GM19463 (cell line): Measurements from ENCODE around the gene ZNF580.

Experiments
- ATAC-seq: cut with Tn5 transposase; IDR thresholded peaks from one replicate; pipeline ENCODE4 v1.9.1; 2021; ENCODE audit warnings: mild to moderate bottlenecking, moderate library complexity; ENCODE audit not compliant: unreplicated experiment

ZNF580 gene

DNA sequence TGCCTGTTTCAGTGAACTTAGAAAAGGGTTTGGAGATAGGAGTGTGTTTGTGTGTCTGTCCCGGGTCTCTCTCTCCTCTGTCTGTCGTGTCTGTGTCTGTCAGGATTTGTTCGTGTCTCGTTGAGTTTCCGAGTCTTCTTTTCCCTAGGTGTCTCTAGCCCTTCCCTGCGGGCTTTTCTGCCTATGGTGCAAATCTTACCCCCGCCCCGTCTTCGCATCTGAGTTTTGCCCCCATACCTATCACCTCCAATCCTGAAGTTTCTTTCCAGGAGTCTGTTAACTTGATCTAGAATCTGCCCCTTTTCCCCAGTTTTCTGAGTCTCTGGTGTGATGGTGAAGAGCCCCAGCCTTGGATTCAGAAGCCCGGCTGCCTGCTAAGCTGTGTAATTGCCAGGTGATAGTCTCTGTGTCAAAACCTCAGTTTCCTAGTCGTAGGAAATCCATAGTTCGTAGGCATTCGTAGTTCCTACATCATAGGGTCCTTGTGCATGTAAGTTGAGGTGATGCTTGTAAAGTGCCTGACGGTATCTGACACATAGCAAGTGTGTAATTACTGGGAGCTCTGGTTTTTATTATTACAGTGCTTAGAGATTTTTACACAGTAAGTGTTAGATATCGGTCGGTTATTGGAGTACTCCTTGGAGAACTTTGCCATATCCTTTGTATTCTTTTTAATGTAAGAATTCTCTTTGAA lies 35.0 kb downstream of the ZNF580 start:
- ATAC-seq = no peak

DNA sequence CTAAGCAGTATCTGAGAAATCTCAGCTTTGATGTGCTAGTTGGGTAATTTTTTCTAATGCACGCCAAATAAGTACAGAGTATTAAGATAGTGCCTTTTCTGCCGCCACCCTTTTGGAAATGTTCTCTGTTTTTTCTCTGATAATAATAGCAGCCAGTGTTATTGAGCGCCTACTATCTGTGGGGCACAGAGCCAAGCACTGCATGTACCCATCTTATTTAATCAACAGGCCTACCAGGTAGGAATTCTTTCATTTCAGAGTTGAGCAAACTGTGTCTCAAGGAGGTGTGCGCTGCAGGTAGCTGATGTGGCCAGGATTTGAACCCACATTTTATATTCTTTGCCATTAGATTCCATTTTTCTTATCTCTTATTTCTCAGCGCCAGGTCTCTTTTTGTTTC lies 35.6 kb downstream of the ZNF580 start:
- no peak for ATAC-seq

- ATAC-seq = no peak
Observed at GRCh38 chr19:55676889-55677505, 36.2 kb downstream of the ZNF580 start.

DNA sequence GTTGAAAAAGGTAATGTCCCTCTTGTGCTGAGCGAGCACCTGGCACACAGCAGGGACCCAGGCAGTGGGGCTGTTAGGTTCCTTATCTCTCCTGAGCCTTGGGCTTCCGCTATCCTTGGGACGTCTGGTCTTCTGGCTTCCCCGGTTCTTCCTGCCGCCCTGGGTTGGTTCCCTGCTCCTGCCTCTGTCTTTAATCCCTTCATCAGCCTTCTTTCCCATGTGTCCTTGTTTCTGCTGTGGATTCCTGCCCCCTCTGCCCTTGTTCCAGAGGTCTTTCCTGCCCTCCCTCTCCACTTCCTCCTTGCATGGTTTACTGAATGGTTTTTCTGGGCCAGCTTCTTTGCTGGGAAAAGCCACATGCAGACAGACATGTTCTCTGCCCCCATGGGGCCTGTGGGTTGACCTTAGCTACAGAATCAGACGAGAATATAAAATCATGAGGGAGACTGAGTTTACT lies 36.8 kb downstream of the ZNF580 start:
- ATAC-seq = no peak

DNA sequence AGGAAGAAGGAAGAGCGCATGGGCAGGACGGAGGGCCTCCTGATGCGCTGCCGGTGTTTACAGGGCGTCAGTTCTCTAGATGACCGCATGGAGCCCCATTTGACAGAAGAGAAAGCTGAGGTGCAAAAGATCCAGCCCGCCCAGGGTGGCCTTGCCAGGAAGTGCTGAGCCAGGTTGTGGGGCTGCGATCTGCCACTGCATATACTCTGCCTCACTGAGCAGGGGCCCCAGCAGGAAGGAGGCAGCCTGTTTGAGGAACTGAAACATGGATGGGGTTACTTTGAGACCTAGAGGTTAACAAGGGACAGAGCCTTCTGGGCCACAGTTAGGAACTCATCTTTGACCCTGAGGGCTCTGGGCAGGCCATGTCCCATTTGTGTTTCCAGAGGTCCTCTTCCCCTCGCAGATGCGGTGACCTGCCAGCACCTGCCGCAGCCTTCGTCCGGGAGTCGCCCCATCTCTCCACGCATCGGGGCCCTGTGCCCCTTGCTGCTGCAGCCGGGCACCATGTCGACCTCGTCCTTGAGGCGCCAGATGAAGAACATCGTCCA lies 37.4 kb downstream of the ZNF580 start:
- ATAC-seq = peak; percentile 67

DNA sequence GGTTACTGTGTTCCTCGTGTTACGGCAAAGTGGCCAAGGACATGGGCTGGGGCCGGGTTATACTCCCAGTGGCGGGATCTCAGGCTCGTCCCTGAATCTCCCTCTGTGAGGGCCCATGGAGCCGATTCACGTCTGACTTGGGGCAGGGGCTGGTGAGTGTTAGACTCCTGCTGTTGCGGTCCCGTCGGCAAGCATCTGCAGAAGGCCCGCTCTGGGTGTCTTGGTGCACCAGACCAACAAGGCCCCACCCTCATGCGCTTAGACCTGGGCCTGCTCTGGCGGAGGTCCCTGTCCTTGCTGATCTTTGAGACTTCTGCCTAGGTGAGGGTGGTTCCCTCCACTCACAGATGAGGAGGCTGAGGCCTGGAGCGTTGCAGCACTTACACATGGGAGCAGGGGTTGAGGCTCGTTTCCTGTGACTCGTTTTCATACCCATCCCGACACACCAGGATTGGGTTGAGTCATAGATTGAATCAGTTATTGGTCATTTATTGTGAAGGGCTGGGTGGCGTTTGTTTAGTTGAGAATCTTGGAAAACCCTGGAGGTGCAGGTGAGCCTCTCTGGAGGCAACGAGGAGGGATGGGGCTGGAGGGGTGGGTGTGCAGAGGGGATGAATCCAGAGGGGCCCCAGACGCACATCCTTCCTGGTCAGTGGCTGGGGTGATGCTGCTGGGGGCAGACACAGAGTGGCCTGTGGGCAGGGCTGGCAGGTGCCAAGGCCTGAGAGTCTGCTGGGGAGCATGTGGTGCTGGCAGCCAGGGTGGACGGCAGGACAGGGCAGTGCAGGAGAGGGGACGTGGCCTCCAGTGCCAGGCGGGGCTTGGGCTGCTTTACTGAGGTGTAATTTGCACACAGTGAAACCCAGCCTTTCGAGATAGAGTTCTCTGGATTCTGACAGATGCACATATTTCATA lies 38.8 kb downstream of the ZNF580 start:
- ATAC-seq = no peak

DNA sequence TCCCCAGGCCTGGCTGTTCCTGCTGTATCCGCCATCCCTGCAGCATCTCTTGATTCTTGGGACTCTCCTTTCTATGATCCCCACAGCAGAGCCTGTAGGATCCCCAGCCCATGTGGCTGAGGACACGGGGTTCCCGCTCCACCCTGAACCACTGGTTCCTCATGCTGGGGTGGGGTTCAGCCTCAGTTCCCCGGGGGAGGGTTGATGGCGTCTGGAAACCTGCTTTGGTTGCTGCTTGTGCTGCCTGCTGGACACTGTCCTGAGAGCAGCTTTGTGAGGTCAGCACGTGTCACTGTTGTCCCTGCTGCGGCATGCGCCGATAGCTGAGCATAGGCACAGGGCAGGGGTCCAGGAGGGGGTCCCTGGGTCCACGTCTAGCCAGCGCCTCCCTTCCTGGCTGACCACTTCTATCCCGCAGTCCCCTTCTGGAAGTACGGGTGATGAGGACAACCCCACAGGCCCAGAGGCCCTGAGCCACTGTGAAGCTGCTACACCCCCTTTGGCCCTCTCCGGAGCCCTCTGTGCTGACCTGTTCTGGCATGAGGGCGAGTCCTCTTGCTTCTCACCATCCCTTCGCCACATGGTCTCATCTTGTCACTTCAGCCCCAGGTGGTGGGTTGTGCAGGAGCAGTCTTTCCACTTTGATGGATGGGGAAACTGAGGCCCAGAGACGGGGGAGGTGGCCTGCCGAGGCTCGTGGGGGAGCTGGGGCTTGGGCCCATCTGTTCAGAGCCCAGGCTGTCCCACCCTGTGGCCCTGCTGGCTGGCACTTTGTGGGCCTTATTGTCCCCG lies 39.7 kb downstream of the ZNF580 start:
- ATAC-seq = no peak

DNA sequence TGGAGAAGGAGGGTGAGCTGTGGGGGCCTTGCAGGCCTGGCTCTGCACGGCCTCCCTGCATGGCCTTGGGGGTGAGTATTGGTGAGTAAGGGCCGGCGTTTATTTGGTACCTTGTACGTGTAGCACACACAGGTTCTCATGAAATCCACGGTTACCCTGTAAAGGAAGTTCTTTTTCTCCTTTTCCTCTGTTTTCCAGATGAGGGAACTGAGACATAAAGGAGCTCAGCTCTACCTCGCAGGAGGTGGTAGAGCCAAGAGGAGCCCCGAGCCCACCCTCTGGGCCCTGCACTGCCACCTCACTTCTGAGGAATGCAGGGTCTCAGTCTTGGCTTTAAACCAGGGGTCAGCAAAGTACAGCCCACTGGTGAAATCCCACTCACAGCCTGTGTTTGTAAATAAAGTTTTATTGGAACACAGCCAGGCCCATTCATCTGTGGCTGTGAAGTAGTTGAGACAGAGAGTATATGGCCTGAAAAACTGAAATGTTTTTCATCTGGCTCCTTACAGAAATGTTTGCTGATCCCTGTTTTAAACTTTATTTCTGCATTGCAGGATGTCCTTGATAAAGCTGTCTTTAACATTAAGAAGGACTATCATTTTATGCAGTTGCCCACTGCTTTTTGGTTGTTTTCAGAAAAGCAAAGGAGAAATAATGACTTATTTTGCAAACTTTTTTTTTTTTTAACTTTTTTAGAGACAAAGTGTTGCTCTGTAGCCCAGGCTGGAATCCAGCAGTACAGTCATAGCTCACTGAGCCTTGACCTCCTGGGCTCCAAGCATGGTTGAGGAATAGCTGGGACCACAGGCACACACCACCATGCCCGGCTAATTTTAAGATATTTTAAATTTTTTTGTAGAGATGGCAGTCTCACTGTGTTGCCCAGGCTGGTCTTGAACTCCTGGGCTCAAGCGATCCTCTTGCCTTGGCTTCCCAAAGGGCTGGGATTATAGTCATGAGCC lies 40.6 kb downstream of the ZNF580 start:
- ATAC-seq = no peak

GRCh38 chr19:55683449-55684261 lies 42.9 kb downstream of the ZNF580 start:
- no peak for ATAC-seq

DNA sequence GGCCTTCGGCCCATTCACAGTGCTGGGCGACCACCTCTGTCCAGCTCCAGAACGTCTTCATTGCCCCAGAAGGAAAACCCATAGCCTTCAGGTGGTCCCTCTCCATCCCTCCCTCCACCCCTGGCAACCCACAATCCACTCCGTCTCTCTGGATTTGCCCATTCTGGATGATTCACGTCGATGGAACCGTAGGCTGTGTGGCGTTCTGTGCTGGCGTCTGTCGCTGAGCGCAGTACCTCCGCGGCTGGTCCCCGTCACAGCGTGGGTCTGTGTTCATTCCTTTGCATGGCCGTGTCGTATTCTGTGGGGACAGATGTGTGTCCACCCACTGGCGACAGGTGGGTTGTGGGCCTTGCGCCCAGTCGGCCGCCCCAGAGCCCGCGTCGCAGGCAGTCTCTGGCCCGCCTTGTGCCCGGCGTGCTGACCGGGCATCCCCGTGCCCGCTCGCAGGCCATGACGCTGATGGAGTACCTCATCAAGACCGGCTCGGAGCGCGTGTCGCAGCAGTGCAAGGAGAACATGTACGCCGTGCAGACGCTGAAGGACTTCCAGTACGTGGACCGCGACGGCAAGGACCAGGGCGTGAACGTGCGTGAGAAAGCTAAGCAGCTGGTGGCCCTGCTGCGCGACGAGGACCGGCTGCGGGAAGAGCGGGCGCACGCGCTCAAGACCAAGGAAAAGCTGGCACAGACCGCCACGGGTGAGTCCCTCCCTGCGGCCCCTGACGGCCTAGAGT lies 44.3 kb downstream of the ZNF580 start:
- no peak for ATAC-seq

DNA sequence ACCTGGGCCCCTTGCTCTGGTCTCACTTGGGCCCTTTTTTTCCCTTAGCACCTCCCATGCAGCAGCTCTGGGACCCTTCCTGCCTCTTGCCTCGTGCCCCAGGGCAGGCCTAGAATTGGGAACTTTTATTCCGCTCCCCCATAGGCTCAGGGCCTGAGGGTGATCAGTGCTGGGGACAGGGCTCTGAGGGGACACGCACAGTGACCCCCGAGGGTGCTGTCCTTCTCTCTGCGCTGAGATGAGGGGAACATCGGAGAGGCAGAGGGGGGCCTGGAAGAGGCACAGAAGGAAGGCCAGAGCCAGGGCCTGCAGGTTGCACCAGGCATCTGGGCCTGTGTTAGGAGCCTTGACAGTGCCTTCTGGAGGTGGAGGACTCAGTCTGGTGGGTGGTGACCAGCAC lies 45.0 kb downstream of the ZNF580 start:
- no peak for ATAC-seq

GRCh38 chr19:55686311-55687050 lies 45.7 kb downstream of the ZNF580 start:
- no peak for ATAC-seq

GRCh38 chr19:55687281-55688201 lies 46.7 kb downstream of the ZNF580 start:
- no peak for ATAC-seq

- no peak for ATAC-seq
Observed at GRCh38 chr19:55688422-55689218, 47.8 kb downstream of the ZNF580 start.

- ATAC-seq = no peak
Observed at GRCh38 chr19:55689411-55690108, 48.8 kb downstream of the ZNF580 start.
